ENCODE results near the gene VWA8.
A peak's percentile ranks its signal among the peaks of the same experiment; 100 is the strongest.
"Not testable (repeated sequence)": the region's sequence is repeated elsewhere in the genome, so short reads cannot be mapped to it uniquely, and the experiment has no call there.

The VWA8 gene

GRCh38 chr13:41571817-41572340, 389.0 kb downstream of the VWA8 start:
- not testable (repeated sequence) for DNase-seq

GRCh38 chr13:41568972-41569351, 391.9 kb downstream of the VWA8 start:
- DNase-seq, result no peak

GRCh38 chr13:41568143-41568971, 392.6 kb downstream of the VWA8 start:
- DNase-seq, result no peak

- DNase-seq, result no peak
Observed at GRCh38 chr13:41567363-41567762, 393.5 kb downstream of the VWA8 start.

GRCh38 chr13:41565846-41566245, 395.1 kb downstream of the VWA8 start:
- DNase-seq, result no peak

- peak; percentile 61 for DNase-seq
Observed at GRCh38 chr13:41565216-41565615, 395.7 kb downstream of the VWA8 start.

- DNase-seq, result no peak
Observed at GRCh38 chr13:41563984-41564365, 396.9 kb downstream of the VWA8 start.

- DNase-seq, result no peak
Observed at GRCh38 chr13:41563341-41563983, 397.4 kb downstream of the VWA8 start.

- no peak for DNase-seq
Observed at GRCh38 chr13:41562541-41563178, 398.2 kb downstream of the VWA8 start.

GRCh38 chr13:41562083-41562482, 398.8 kb downstream of the VWA8 start:
- DNase-seq, result peak; percentile 89

- no peak for DNase-seq
Observed at GRCh38 chr13:41561170-41561569, 399.7 kb downstream of the VWA8 start.

- no peak for DNase-seq
Observed at GRCh38 chr13:41558781-41559560, 401.9 kb downstream of the VWA8 start.

- DNase-seq, result no peak
Observed at GRCh38 chr13:41557719-41558118, 403.2 kb downstream of the VWA8 start.

- DNase-seq, result no peak
Observed at GRCh38 chr13:41554626-41555386, 406.1 kb downstream of the VWA8 start.

- DNase-seq, result no peak
Observed at GRCh38 chr13:41554180-41554579, 406.7 kb downstream of the VWA8 start.

- DNase-seq, result no peak
Observed at GRCh38 chr13:41552031-41552430, 408.9 kb downstream of the VWA8 start.

- no peak for DNase-seq
Observed at GRCh38 chr13:41550276-41550675, 410.6 kb downstream of the VWA8 start.

- no peak for DNase-seq
Observed at GRCh38 chr13:41549491-41549890, 411.4 kb downstream of the VWA8 start.

- no peak for DNase-seq
Observed at GRCh38 chr13:41548910-41549309, 412.0 kb downstream of the VWA8 start.

- no peak for DNase-seq
Observed at GRCh38 chr13:41548031-41548430, 412.9 kb downstream of the VWA8 start.

- peak; percentile 55 for DNase-seq
Observed at GRCh38 chr13:41547251-41548000, 413.5 kb downstream of the VWA8 start.
